Chondrocyte (in vitro differentiated cells): ENCODE results near the gene SLC25A22. TPM values are rescaled to one million over a fixed set of nuclear protein-coding genes. Genes with fewer than 3 reads are reported as not detected.

Experiments used
- DNase-seq: peaks from one replicate; pipeline ENCODE4 v3.0.0; 2021; ENCODE audit warnings: mixed read lengths, low spot score
- H3K27ac Mint-ChIP-seq: one replicate; pipeline ENCODE4 v1.8.0; 2021; ENCODE audit warnings: mild to moderate bottlenecking, moderate library complexity, mixed read lengths; ENCODE audit not compliant: unreplicated experiment
- H3K27me3 Mint-ChIP-seq: 2 replicates; pipeline ENCODE4 v1.8.0; 2021; ENCODE audit warnings: low read depth, mixed read lengths
- H3K36me3 Mint-ChIP-seq: 2 replicates; pipeline ENCODE4 v1.8.0; 2021; ENCODE audit warnings: low read depth, mixed read lengths
- H3K4me1 Mint-ChIP-seq: 2 replicates; pipeline ENCODE4 v1.8.0; 2021; ENCODE audit warnings: low read depth, mild to moderate bottlenecking, mixed read lengths
- H3K4me3 Mint-ChIP-seq: one replicate; pipeline ENCODE4 v1.8.0; 2021; ENCODE audit warnings: mild to moderate bottlenecking, moderate library complexity, mixed read lengths; ENCODE audit not compliant: unreplicated experiment
- H3K9me3 Mint-ChIP-seq: 2 replicates; pipeline ENCODE4 v1.8.0; 2021; ENCODE audit warnings: low read depth, mixed read lengths
- CTCF ChIP-seq: fragments of 200-600 bp; sonication (generic); IDR thresholded peaks from 2 replicates; pipeline ENCODE4 v1.5.0; 2021; ENCODE audit warnings: antibody characterized with exemption, mild to moderate bottlenecking, moderate library complexity
- total RNA-seq: library from RNA; stranded (reverse); gene quantifications from 3 replicates; pipeline ENCODE4 v1.2.1, GENCODE V29; 2021

The SLC25A22 gene
- total RNA-seq, 1 donor from 2014 or later = 16.0 TPM

GRCh38 chr11:777288-778255 is 20.5 kb downstream of the SLC25A22 start, which contains the start of gene GATD1:
GATD1 (minus strand) TSS chr11:777487; CDS start chr11:777462, 25 bp downstream.
- Mint-ChIP-seq H3K27me3 (no peaks in the 10 kb centered on the region), H3K27ac (peak within 1 kb of the TSS; percentile 89), H3K9me3 (no peaks in the 10 kb centered on the region), H3K4me1 (peaks cover 38% of the 10 kb centered on the region), H3K4me3 (peak within 1 kb of the TSS; percentile 83), H3K36me3 (no peaks in the 10 kb centered on the region)
- no peak for TF ChIP-seq CTCF
- peak; percentile 95 for DNase-seq

DNA sequence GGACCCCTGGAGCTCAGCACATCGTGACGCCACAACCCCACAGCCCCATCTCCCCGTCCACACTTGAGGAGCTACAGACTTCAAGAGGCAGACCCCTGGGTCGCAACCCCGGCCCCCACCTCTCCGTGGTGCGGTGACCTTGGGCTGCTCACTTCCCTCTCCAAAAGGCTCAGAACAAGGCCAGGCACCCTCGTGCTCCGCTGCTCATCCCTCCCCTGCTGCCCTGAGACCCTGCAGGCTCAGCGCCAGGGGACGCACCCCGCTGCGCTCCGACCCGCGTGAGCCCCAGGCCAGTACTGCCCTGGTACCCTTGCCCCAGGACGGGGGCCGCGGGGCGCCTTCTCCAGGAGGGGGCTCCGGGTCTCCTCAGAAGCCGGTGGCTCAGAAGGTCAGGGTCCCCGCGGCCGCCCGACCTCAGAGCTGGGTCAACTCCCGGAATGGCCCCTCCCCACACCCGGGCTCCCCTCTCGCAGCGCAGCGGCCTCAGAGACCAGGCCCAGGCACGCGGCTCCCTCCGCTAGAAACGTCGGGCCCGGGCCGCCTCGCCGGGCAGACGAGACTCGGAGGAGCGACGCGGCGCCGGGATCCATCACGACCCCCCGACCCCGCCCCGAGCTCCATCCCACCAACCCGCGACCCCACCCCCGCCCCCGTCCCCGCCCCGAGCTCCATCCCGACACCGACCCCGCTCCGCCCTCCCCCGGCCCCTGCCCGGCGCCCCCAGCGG is 21.4 kb downstream of the SLC25A22 start:
- Mint-ChIP-seq H3K4me3 (peak overlapping the region; percentile 83), H3K4me1 (peaks cover 38% of the 10 kb centered on the region), H3K27me3 (no peaks in the 10 kb centered on the region), H3K9me3 (no peaks in the 10 kb centered on the region), H3K27ac (peak overlapping the region; percentile 89), H3K36me3 (no peaks in the 10 kb centered on the region)
- no peak for TF ChIP-seq CTCF
- DNase-seq = peak; percentile 88

DNA sequence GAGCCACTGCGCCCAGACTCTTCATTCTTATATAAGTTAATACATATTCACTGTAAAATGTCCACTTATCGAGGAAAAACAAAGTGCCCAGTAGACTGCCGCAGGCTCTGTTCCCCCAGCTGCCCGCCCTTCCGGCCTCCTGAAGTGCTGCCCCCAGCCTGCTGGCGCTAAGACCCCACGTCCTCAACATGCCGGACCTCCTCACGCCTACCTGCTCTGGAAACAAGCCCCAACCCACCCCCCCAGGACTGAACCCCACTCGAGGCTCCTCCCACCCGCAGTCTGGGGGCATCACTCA is 21.9 kb downstream of the SLC25A22 start:
- peak; percentile 72 for DNase-seq
- Mint-ChIP-seq H3K27ac (peak overlapping the region; percentile 89), H3K9me3 (no peaks in the 10 kb centered on the region), H3K4me3 (peak overlapping the region; percentile 83), H3K27me3 (no peaks in the 10 kb centered on the region), H3K4me1 (peaks cover 34% of the 10 kb centered on the region), H3K36me3 (no peaks in the 10 kb centered on the region)
- TF ChIP-seq CTCF = no peak

DNA sequence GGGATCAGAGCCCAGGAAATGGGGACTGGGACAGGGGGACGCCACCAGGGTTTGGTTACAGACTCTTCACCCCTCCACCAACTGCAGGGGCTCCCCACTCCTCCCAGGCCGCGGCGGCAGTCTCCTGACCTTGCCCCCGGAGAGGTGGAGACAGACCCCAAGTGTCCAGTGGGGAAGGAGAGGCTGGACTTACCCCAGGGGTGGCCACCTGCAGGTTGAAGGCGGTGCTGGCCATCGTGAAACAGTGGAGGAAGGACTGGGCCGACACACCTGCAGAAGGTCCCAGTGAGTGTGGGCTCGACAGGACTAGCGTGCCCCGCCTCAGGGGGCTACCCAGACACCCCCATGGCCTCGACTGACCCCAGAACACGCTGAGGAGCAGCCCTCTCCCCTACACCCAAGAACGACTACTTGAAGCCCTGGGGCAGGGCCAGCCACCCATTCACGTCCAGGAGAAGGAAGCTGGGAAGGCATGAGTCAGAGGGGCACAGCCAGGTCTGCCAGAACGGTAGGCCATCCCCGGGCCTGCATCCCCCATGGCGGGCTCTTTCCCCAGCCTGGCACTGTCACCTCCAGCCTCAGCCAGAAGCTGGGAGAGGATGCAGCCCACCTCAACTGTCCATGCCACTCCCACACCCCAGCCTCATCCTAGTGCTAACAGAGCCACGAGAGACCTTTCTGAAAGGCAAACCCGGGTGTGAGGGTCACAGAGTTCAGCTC is 23.0 kb downstream of the SLC25A22 start:
- Mint-ChIP-seq H3K36me3 (no peaks in the 10 kb centered on the region), H3K4me1 (peaks cover 28% of the 10 kb centered on the region), H3K27me3 (no peaks in the 10 kb centered on the region), H3K27ac (peak overlapping the region; percentile 49), H3K9me3 (no peaks in the 10 kb centered on the region), H3K4me3 (peak overlapping the region; percentile 83)
- DNase-seq = peak; percentile 79
- no peak for TF ChIP-seq CTCF

GRCh38 chr11:773830-774229 is 24.3 kb downstream of the SLC25A22 start:
- Mint-ChIP-seq H3K27me3 (no peaks in the 10 kb centered on the region), H3K4me3 (no peak overlapping the region), H3K27ac (no peak overlapping the region), H3K4me1 (peaks cover 21% of the 10 kb centered on the region), H3K9me3 (no peaks in the 10 kb centered on the region), H3K36me3 (no peaks in the 10 kb centered on the region)
- no peak for TF ChIP-seq CTCF
- DNase-seq = peak; percentile 86
